Ascending aorta (tissue), 2 donors: ENCODE measurements around the gene YEATS4. TPM values are rescaled to one million over a fixed set of nuclear protein-coding genes. Genes with fewer than 3 reads are reported as not detected.

Experiments
- DNase-seq, 2 donors: peaks; one replicate each; pipeline ENCODE4 v3.0.0-alpha.2; 2019; ENCODE audit warnings: low spot score in 2 of 2
- H3K27ac ChIP-seq, 2 donors: fragments of 200-600 bp; sonication (generic); one replicate each; pipeline ENCODE4 v1.5.1; 2016 to 2017; ENCODE audit warnings: mild to moderate bottlenecking in 1 of 2
- H3K27me3 ChIP-seq: fragments of 200-600 bp; sonication (generic); one replicate; pipeline ENCODE4 v1.5.1; 2017
- H3K36me3 ChIP-seq, 2 donors: fragments of 200-600 bp; sonication (generic); one replicate each; pipeline ENCODE4 v1.5.1; 2016
- H3K4me1 ChIP-seq, 2 donors: fragments of 200-600 bp; sonication (generic); one replicate each; pipeline ENCODE4 v1.5.1; 2016 to 2017; ENCODE audit warnings: mild to moderate bottlenecking in 1 of 2
- H3K4me3 ChIP-seq, 2 donors: fragments of 200-600 bp; sonication (generic); one replicate each; pipeline ENCODE4 v1.5.1; 2016 to 2017; ENCODE audit warnings: mild to moderate bottlenecking in 1 of 2
- H3K9me3 ChIP-seq, 2 donors: fragments of 200-600 bp; sonication (generic); one replicate each; pipeline ENCODE4 v1.5.1; 2016
- intact Hi-C: fragments of 100-400 bp; cut with DNase I; formaldehyde crosslinking; loops from one replicate; pipeline ENCODE4 v1.15.1; 2023
- total RNA-seq: library from RNA; depleted of rRNA; stranded (reverse); fragments of >200 nt; gene quantifications from one replicate; pipeline ENCODE4 v1.1.0, GENCODE V29; 2016
- TF ChIP-seq, protein P1 (sequence below), 3 experiments: fragments of 200-600 bp in 2 of 3; fragments of 450-650 bp in 1 of 3; sonication (generic) in 2 of 3; IDR thresholded peaks; one replicate each; pipeline ENCODE4 v1.5.1; 2016 to 2019; ENCODE audit warnings: antibody characterized with exemption in 3 of 3, mild to moderate bottlenecking in 1 of 3, moderate library complexity in 1 of 3

The YEATS4 gene
- total RNA-seq, 1 donor from 2014 or later = 4.3 TPM

DNA sequence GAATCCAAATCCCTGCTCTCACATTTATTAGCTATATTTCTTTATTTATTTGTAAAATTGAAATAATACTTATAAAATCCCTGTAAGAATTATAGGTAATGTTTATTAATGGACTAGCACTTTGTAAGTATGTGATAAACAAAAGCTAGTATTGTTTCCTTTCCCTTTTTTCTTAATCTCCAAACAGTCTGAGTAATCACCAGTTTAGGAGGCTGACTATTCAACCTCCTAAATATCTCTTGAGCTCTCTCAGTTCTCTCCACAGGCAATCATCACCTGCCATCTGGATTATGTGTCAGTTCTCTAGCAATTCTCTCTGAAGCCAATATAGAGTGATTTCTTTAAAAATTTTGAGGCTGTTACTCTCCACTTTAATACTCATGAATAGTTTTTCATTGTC is 20.6 kb upstream of the YEATS4 start:
- Histone ChIP-seq H3K9me3 (no peaks in the 10 kb centered on the region), H3K36me3 (no peaks in the 10 kb centered on the region), H3K27ac (no peak overlapping the region), H3K4me3 (no peak overlapping the region), H3K27me3 (no peaks in the 10 kb centered on the region), H3K4me1 (no peaks in the 10 kb centered on the region)
- intact Hi-C loops = no loop called here
- TF ChIP-seq, protein P1, sequence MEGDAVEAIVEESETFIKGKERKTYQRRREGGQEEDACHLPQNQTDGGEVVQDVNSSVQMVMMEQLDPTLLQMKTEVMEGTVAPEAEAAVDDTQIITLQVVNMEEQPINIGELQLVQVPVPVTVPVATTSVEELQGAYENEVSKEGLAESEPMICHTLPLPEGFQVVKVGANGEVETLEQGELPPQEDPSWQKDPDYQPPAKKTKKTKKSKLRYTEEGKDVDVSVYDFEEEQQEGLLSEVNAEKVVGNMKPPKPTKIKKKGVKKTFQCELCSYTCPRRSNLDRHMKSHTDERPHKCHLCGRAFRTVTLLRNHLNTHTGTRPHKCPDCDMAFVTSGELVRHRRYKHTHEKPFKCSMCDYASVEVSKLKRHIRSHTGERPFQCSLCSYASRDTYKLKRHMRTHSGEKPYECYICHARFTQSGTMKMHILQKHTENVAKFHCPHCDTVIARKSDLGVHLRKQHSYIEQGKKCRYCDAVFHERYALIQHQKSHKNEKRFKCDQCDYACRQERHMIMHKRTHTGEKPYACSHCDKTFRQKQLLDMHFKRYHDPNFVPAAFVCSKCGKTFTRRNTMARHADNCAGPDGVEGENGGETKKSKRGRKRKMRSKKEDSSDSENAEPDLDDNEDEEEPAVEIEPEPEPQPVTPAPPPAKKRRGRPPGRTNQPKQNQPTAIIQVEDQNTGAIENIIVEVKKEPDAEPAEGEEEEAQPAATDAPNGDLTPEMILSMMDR (IDR thresholded peaks at IDR 0.05) = no peak
- no peak for DNase-seq

DNA sequence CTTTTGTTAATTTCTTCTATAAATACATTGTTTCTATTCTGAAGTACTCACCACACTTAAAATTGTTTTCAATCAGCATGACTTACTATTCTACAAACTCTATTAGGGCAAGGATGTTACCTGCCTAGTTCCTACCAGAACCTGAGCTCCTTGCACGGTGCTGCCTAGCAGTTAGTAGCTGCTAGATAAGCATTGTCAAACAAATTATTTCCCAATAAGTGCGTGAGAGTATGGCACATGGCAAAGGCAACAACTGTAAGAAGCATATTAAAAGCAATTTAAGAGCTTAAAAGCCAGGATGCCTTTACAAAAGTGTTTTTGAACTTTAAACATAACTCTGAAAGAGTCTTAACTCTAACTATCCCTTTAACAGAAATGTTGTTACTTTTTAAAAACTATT is 19.5 kb upstream of the YEATS4 start:
- Histone ChIP-seq H3K9me3 (no peaks in the 10 kb centered on the region), H3K4me3 (no peak overlapping the region), H3K36me3 (no peaks in the 10 kb centered on the region), H3K4me1 (no peaks in the 10 kb centered on the region), H3K27ac (no peak overlapping the region), H3K27me3 (no peaks in the 10 kb centered on the region)
- DNase-seq = no peak
- intact Hi-C loops = no loop called here
- TF ChIP-seq, protein P1 (IDR thresholded peaks at IDR 0.05) = no peak

DNA sequence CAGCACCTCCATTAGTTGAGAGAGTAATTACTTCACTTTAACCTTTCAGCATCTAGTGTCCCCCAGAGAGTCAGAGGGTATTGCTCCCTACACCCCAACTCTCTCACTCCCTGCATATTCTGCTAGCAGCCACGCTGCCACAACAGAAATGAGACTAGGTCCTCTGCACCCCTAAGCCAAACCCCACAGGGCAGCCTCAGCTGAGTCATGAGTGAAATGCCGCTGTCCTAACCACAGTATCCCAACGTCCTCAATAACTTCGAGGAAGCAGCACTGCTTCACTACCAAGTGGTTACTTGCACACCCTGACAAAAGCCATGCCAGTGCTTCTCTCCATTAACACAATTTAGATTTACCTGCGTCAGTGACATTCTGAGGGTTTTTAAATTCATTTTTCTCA is 18.2 kb upstream of the YEATS4 start:
- Histone ChIP-seq H3K27ac (no peak overlapping the region), H3K36me3 (no peaks in the 10 kb centered on the region), H3K4me1 (no peaks in the 10 kb centered on the region), H3K27me3 (no peaks in the 10 kb centered on the region), H3K4me3 (no peak overlapping the region), H3K9me3 (no peaks in the 10 kb centered on the region)
- no peak for DNase-seq
- intact Hi-C loops = no loop called here
- TF ChIP-seq, protein P1 (IDR thresholded peaks at IDR 0.05) = no peak

DNA sequence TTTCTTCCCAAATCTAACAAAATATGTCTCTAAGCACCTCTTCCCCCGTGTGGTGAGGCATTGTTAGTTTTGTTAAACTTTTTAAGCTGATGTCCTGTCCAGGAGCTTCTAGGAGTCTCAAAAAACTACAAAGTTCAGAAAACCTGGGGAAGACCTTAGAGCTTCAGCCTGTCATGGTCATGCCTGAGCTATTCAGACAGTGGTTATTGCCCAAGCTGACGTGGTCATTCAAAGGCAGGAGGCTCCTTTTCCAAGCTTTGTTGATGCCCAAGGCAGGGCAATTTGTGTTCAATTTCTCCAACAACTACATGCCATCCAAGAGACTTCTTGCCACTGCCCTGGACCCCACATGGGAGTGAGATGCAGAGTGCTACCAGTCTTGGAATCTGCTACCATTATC is 17.1 kb upstream of the YEATS4 start:
- Histone ChIP-seq H3K36me3 (no peaks in the 10 kb centered on the region), H3K27ac (no peak overlapping the region), H3K27me3 (no peaks in the 10 kb centered on the region), H3K4me1 (no peaks in the 10 kb centered on the region), H3K4me3 (no peak overlapping the region), H3K9me3 (no peaks in the 10 kb centered on the region)
- DNase-seq = no peak
- intact Hi-C loops = no loop called here
- TF ChIP-seq, protein P1 (IDR thresholded peaks at IDR 0.05) = no peak

DNA sequence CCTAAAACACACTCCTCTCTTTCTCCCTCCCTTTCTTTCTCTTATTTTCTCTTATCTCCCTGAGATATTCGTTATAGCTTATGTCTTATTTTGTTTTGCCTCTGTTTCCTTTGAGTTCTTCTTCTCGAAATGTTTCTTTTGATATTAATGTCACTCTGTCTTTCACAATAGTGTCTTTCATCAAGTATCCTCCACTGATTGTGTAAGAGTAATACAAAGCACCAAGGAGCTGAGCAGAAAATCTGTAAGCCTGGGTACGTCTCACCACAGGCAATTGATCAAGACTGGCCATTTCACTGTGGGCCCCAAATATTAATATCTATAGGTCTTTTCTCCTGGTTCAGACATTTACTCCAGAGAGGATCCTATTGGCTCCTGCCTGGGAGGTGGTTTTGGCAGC is 16.2 kb upstream of the YEATS4 start:
- no peaks in the 10 kb centered on the region for H3K9me3 ChIP-seq
- DNase-seq = no peak
- intact Hi-C loops = no loop called here
- no peak overlapping the region for H3K27ac ChIP-seq
- no peaks in the 10 kb centered on the region for H3K36me3 ChIP-seq
- H3K27me3 ChIP-seq = no peaks in the 10 kb centered on the region
- H3K4me1 ChIP-seq = no peaks in the 10 kb centered on the region
- TF ChIP-seq, protein P1 (IDR thresholded peaks at IDR 0.05) = no peak
- H3K4me3 ChIP-seq = no peak overlapping the region

DNA sequence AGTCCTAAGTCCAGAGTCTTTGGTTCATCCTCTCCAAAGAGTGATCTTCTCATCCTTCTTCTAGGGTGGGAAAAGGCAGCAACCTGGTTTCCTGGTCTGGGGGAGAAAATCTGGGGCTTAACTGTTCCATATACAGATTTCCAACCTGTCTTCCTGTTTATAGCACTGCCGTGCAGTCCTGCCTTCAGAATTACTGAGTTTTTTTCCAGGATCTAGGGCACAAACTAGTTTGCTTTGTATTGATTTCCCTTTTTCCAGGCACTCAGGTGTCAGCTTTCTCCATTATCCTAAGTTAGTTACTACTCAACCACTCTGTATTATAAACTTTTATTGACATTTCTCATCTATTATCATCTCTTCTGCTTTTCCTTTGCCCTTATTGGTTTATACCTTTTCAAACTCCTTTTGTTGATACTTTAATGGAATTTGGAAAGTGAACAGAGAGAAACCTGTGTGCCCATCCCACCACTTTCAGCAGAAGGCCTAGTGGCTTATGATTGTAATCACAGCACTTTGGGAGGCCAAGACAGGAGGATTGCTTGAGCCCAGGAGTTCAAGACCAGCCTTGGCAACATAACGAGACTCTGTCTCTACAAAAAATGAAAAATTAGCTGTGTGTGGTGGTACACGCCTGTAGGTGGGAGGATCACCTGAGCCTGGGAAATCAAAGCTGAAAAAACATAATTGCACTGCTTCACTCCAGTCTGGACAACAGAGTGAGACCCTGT is 15.5 kb upstream of the YEATS4 start:
- DNase-seq = no peak
- Histone ChIP-seq H3K27me3 (no peaks in the 10 kb centered on the region), H3K4me3 (no peak overlapping the region), H3K27ac (no peak overlapping the region), H3K36me3 (no peaks in the 10 kb centered on the region), H3K4me1 (no peaks in the 10 kb centered on the region), H3K9me3 (no peaks in the 10 kb centered on the region)
- TF ChIP-seq, protein P1 (IDR thresholded peaks at IDR 0.05) = no peak
- intact Hi-C loops = no loop called here
